ENCODE measurements around the gene EPAS1. TPM values are rescaled to one million over a fixed set of nuclear protein-coding genes. Genes with fewer than 3 reads are reported as not detected.

The EPAS1 gene
- total RNA-seq, 1 donor from 2014 or later: 0.15 TPM

- no peaks in the 10 kb centered on the region for H3K36me3 Mint-ChIP-seq
- H3K27ac Mint-ChIP-seq: no peak overlapping the region
- DNase-seq (ENCODE audit: low spot score): no peak
- Histone ChIP-seq H3K27me3 (no peaks in the 10 kb centered on the region), H3K4me1 (peaks cover 12% of the 10 kb centered on the region), H3K36me3 (no peaks in the 10 kb centered on the region), H3F3A (ENCODE audit: low read depth) (no peaks in the 10 kb centered on the region), H3K4me2 (no peak overlapping the region), H2AFZ (replicated peaks) (no peak overlapping the region), H3K27ac (no peak overlapping the region), H3K4me3 (no peak overlapping the region), H3K9ac (no peak overlapping the region), H3K9me3 (ENCODE audit: low read depth) (no peaks in the 10 kb centered on the region), H3K79me2 (ENCODE audit: low read depth) (no peaks in the 10 kb centered on the region), H4K20me1 (ENCODE audit: low read depth) (no peaks in the 10 kb centered on the region)
- H3K27me3 Mint-ChIP-seq (ENCODE audit: insufficient read depth, low read depth): peaks cover 5% of the 10 kb centered on the region
- peaks cover 24% of the 10 kb centered on the region for H3K4me1 Mint-ChIP-seq
- TF ChIP-seq CTCF (IDR thresholded peaks at IDR 0.05): no peak
- TF ChIP-seq EZH2phosphoT487 (IDR thresholded peaks at IDR 0.05): no peak
- TF ChIP-seq EZH2 (IDR thresholded peaks at IDR 0.05): no peak
- H3K9me3 Mint-ChIP-seq: no peaks in the 10 kb centered on the region
- H3K4me3 Mint-ChIP-seq: no peak overlapping the region
Measured at GRCh38 chr2:46340740-46341420, 43.7 kb downstream of the EPAS1 start.

- DNase-seq (ENCODE audit: low spot score): no peak
- peaks cover 4% of the 10 kb centered on the region for H3K27me3 Mint-ChIP-seq (ENCODE audit: insufficient read depth, low read depth)
- no peaks in the 10 kb centered on the region for H3K9me3 Mint-ChIP-seq
- Histone ChIP-seq H3K9ac (no peak overlapping the region), H3K27ac (no peak overlapping the region), H3K4me1 (peaks cover 6% of the 10 kb centered on the region), H3K4me3 (no peak overlapping the region), H3K27me3 (no peaks in the 10 kb centered on the region), H2AFZ (replicated peaks) (no peak overlapping the region), H4K20me1 (ENCODE audit: low read depth) (no peaks in the 10 kb centered on the region), H3K4me2 (no peak overlapping the region), H3K36me3 (no peaks in the 10 kb centered on the region), H3K79me2 (ENCODE audit: low read depth) (no peaks in the 10 kb centered on the region), H3K9me3 (ENCODE audit: low read depth) (no peaks in the 10 kb centered on the region), H3F3A (ENCODE audit: low read depth) (no peaks in the 10 kb centered on the region)
- peaks cover 7% of the 10 kb centered on the region for H3K4me1 Mint-ChIP-seq
- no peaks in the 10 kb centered on the region for H3K36me3 Mint-ChIP-seq
- H3K27ac Mint-ChIP-seq: no peak overlapping the region
- H3K4me3 Mint-ChIP-seq: no peak overlapping the region
- TF ChIP-seq CTCF (IDR thresholded peaks at IDR 0.05): no peak
- TF ChIP-seq EZH2phosphoT487 (IDR thresholded peaks at IDR 0.05): no peak
- TF ChIP-seq EZH2 (IDR thresholded peaks at IDR 0.05): no peak
Measured at GRCh38 chr2:46342566-46343315, 45.5 kb downstream of the EPAS1 start.

GRCh38 chr2:46344706-46345105, 47.5 kb downstream of the EPAS1 start:
- Mint-ChIP-seq H3K9me3 (no peaks in the 10 kb centered on the region), H3K4me1 (no peaks in the 10 kb centered on the region), H3K27ac (no peak overlapping the region), H3K4me3 (no peak overlapping the region), H3K27me3 (ENCODE audit: insufficient read depth, low read depth) (peaks cover 6% of the 10 kb centered on the region), H3K36me3 (no peaks in the 10 kb centered on the region)
- Histone ChIP-seq H3K4me3 (no peak overlapping the region), H3K4me1 (peaks cover 6% of the 10 kb centered on the region), H2AFZ (replicated peaks) (no peak overlapping the region), H3K9me3 (ENCODE audit: low read depth) (no peaks in the 10 kb centered on the region), H3K79me2 (ENCODE audit: low read depth) (no peaks in the 10 kb centered on the region), H3K27ac (no peak overlapping the region), H4K20me1 (ENCODE audit: low read depth) (no peaks in the 10 kb centered on the region), H3K27me3 (no peaks in the 10 kb centered on the region), H3K4me2 (no peak overlapping the region), H3F3A (ENCODE audit: low read depth) (no peaks in the 10 kb centered on the region), H3K36me3 (no peaks in the 10 kb centered on the region), H3K9ac (no peak overlapping the region)
- DNase-seq (ENCODE audit: low spot score): no peak
- TF ChIP-seq CTCF (IDR thresholded peaks at IDR 0.05) (no peak), EZH2 (IDR thresholded peaks at IDR 0.05) (no peak), EZH2phosphoT487 (IDR thresholded peaks at IDR 0.05) (no peak)
